ENCODE measurements around the gene MRPL47. TPM values are rescaled to one million over a fixed set of nuclear protein-coding genes. Genes with fewer than 3 reads are reported as not detected.

The MRPL47 gene
- total and polyA plus RNA-seq, 2 donors from 2014 or later = 26.2 to 86.2 TPM

GRCh38 chr3:179558742-179559364 is 45.6 kb downstream of the MRPL47 start:
- peak; percentile 79 for TF ChIP-seq CTCF (IDR thresholded peaks at IDR 0.05; ENCODE audit: borderline replicate concordance, extremely low read depth, insufficient read depth)
- FAIRE-seq (no peak), DNase-seq (peak in 4 of 5 donors; percentile 58 to 83 (median 70))
- Histone ChIP-seq H3K4me1 (ENCODE audit: control insufficient read depth in 2 of 3, insufficient read depth in 2 of 3, low read depth in 1 of 3, low read length in 3 of 3) (peaks cover 0 to 2% (median 2%) of the 10 kb centered on the region in 3 donors), H3K36me3 (ENCODE audit: control insufficient read depth in 2 of 3, insufficient read depth in 3 of 3, low read length in 3 of 3) (no peaks in the 10 kb centered on the region), H3K27ac (ENCODE audit: low read depth in 2 of 2, low read length in 2 of 2) (no peak overlapping the region), H3K9ac (ENCODE audit: low read length in 3 of 3) (no peak overlapping the region), H3K27me3 (ENCODE audit: control insufficient read depth, insufficient read depth, low read length) (no peaks in the 10 kb centered on the region), H3K9me3 (ENCODE audit: control insufficient read depth in 2 of 3, insufficient read depth in 1 of 3, low read length in 3 of 3) (no peaks in the 10 kb centered on the region), H3K4me3 (ENCODE audit: low read length in 3 of 3) (no peak overlapping the region)
- intact Hi-C loops (cut with DNase I) = loop anchor here (10.0 kb wide), 1 partner anchor 134 kb away; no protein-coding TSS in a partner anchor

DNA sequence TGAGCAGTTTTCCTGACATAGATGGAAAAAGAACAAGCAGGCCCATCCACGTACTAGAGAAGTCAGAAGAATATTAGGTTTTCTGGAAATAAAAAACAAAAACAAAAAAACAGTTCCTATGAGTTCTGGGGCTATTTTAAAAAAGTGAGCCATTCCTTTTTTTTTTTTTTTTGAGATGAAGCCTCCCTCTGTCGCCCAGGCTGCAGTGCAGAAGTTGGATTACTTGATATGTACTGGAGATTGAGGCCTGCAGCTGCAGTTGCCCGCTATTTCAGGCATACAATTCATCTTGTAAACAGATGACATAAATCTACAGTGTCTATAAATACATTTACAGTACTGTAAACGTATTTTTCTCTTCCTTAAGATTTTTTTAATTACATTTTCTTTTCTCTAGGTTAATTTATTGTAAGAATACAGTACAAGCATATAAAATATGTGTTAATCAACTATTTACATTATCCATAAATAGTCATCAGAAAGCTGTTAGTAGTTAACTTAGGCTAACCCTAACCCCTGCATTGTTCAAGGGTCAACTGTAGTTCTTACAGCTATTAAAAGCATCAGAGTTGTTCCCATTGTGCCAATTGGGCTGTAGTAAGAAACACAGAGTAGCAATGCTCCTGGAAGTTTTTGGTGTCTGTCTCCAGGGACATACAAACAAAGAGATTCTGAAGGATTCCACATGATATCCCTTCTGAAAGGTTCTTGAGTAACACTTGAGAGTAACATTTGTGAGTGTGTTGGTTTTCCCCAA is 52.9 kb downstream of the MRPL47 start:
- Histone ChIP-seq H3K4me3 (ENCODE audit: low read length in 3 of 3) (no peak overlapping the region), H3K36me3 (ENCODE audit: control insufficient read depth in 2 of 3, insufficient read depth in 3 of 3, low read length in 3 of 3) (no peaks in the 10 kb centered on the region), H3K27ac (ENCODE audit: low read depth in 2 of 2, low read length in 2 of 2) (no peak overlapping the region), H3K4me1 (ENCODE audit: control insufficient read depth in 2 of 3, insufficient read depth in 2 of 3, low read depth in 1 of 3, low read length in 3 of 3) (no peaks in the 10 kb centered on the region), H3K9ac (ENCODE audit: low read length in 3 of 3) (no peak overlapping the region), H3K27me3 (ENCODE audit: control insufficient read depth, insufficient read depth, low read length) (no peaks in the 10 kb centered on the region), H3K9me3 (ENCODE audit: control insufficient read depth in 2 of 3, insufficient read depth in 1 of 3, low read length in 3 of 3) (no peaks in the 10 kb centered on the region)
- no peak for FAIRE-seq
- DNase-seq = peak in 1 of 5 donors; percentile 57
- no peak for TF ChIP-seq CTCF (IDR thresholded peaks at IDR 0.05; ENCODE audit: borderline replicate concordance, extremely low read depth, insufficient read depth)
- intact Hi-C loops (cut with DNase I) = loop anchor here (10.0 kb wide), 1 partner anchor 127 kb away; no protein-coding TSS in a partner anchor

DNA sequence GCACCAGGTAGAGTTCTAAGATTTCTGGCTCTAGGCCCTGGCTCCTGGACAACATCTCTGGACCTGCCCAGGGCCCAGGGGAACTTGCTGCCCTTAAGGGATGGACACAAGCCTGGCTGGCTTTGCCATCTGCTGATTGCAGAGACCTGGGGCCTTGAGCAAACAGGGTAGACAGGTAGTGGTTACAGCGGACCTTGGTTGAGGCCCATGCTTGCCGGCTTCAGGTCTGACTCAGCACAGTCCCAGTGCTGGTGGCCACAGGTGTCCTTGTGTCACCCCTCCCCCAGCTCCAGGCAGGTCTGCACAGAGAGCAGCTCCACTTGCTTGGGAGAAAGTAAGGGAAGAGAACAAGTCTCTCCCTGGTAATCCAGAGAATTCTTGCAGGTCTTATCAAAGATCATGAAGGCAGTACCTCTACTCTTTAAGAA is 57.6 kb downstream of the MRPL47 start:
- H3K27me3 ChIP-seq (ENCODE audit: control insufficient read depth, insufficient read depth, low read length) = no peaks in the 10 kb centered on the region
- no peaks in the 10 kb centered on the region for H3K4me1 ChIP-seq (ENCODE audit: control insufficient read depth in 2 of 3, insufficient read depth in 2 of 3, low read depth in 1 of 3, low read length in 3 of 3)
- no peak overlapping the region for H3K27ac ChIP-seq (ENCODE audit: low read depth in 2 of 2, low read length in 2 of 2)
- no peak overlapping the region for H3K4me3 ChIP-seq (ENCODE audit: low read length in 3 of 3)
- intact Hi-C loops (cut with DNase I) = no loop called here
- no peaks in the 10 kb centered on the region for H3K36me3 ChIP-seq (ENCODE audit: control insufficient read depth in 2 of 3, insufficient read depth in 3 of 3, low read length in 3 of 3)
- H3K9me3 ChIP-seq (ENCODE audit: control insufficient read depth in 2 of 3, insufficient read depth in 1 of 3, low read length in 3 of 3) = no peaks in the 10 kb centered on the region
- no peak for TF ChIP-seq CTCF (IDR thresholded peaks at IDR 0.05; ENCODE audit: borderline replicate concordance, extremely low read depth, insufficient read depth)
- no peak overlapping the region for H3K9ac ChIP-seq (ENCODE audit: low read length in 3 of 3)
- no peak for FAIRE-seq
- no peak for DNase-seq
